ENCODE data around the gene ARL3.

- TF ChIP-seq CTCF (IDR thresholded peaks at IDR 0.05) (no peak), POLR2A (IDR thresholded peaks at IDR 0.05) (no peak)
Measured at GRCh38 chr10:102629661-102630614, 84.3 kb downstream of the ARL3 start.

Data from lower leg skin (tissue), 3 donors.